GM18520 (cell line): ENCODE results near the gene ADGRV1.
"Not testable (repeated sequence)": the region's sequence is repeated elsewhere in the genome, so short reads cannot be mapped to it uniquely, and the experiment has no call there.

Source experiments
- ATAC-seq: cut with Tn5 transposase; IDR thresholded peaks from one replicate; pipeline ENCODE4 v1.9.1; 2021; ENCODE audit not compliant: unreplicated experiment

ADGRV1 gene

GRCh38 chr5:90982576-90982975 is 424.0 kb downstream of the ADGRV1 start:
- no peak for ATAC-seq

GRCh38 chr5:90983148-90983547 is 424.6 kb downstream of the ADGRV1 start:
- no peak for ATAC-seq

GRCh38 chr5:90983711-90984124 is 425.1 kb downstream of the ADGRV1 start:
- ATAC-seq: no peak

GRCh38 chr5:90985341-90985740 is 426.7 kb downstream of the ADGRV1 start:
- ATAC-seq: no peak

GRCh38 chr5:90987726-90988125 is 429.1 kb downstream of the ADGRV1 start:
- no peak for ATAC-seq

GRCh38 chr5:90991201-90991600 is 432.6 kb downstream of the ADGRV1 start:
- ATAC-seq: no peak

- no peak for ATAC-seq
Observed at GRCh38 chr5:90994796-90995195, 436.2 kb downstream of the ADGRV1 start.

- ATAC-seq: no peak
Observed at GRCh38 chr5:90996089-90996488, 437.5 kb downstream of the ADGRV1 start.

GRCh38 chr5:90997082-90997481 is 438.5 kb downstream of the ADGRV1 start:
- no peak for ATAC-seq

- ATAC-seq: no peak
Observed at GRCh38 chr5:91000743-91001142, 442.1 kb downstream of the ADGRV1 start.

- ATAC-seq: no peak
Observed at GRCh38 chr5:91006713-91007112, 448.1 kb downstream of the ADGRV1 start.

GRCh38 chr5:91007251-91007650 is 448.7 kb downstream of the ADGRV1 start:
- ATAC-seq: no peak

GRCh38 chr5:91007780-91008402 is 449.3 kb downstream of the ADGRV1 start:
- ATAC-seq: no peak

GRCh38 chr5:91010090-91010489 is 451.5 kb downstream of the ADGRV1 start:
- ATAC-seq: no peak

GRCh38 chr5:91011029-91011428 is 452.4 kb downstream of the ADGRV1 start:
- no peak for ATAC-seq

GRCh38 chr5:91012867-91013266 is 454.3 kb downstream of the ADGRV1 start:
- not testable (repeated sequence) for ATAC-seq

- no peak for ATAC-seq
Observed at GRCh38 chr5:91016322-91016721, 457.7 kb downstream of the ADGRV1 start.

GRCh38 chr5:91016954-91017700 is 458.5 kb downstream of the ADGRV1 start:
- ATAC-seq: no peak

- no peak for ATAC-seq
Observed at GRCh38 chr5:91018200-91018599, 459.6 kb downstream of the ADGRV1 start.

- ATAC-seq: no peak
Observed at GRCh38 chr5:91018712-91019371, 460.2 kb downstream of the ADGRV1 start.

- ATAC-seq: no peak
Observed at GRCh38 chr5:91020065-91020800, 461.6 kb downstream of the ADGRV1 start.
